Activated naive CD8-positive, alpha-beta T cell treated with anti-CD3 and anti-CD28 coated beads, Interleukin-2, amount 10 ng/mL, durations not matched to agents 7 days and 5 days (primary cell): Measurements from ENCODE around the gene MZB1. TPM values are rescaled to one million over a fixed set of nuclear protein-coding genes. Genes with fewer than 3 reads are reported as not detected.

ENCODE experiments used
- ATAC-seq: fragments of 150-1000 bp; cut with Tn5 transposase; one replicate; pipeline ENCODE4 v1.10.0; 2021; ENCODE audit warnings: low read depth, moderate library complexity
- POLR2A ChIA-PET: fragments of 350-600 bp; sonication (Branson Sonifier 250); formaldehyde crosslinking; loops from one replicate; lab custom pipeline; 2021; ENCODE audit warnings: antibody characterized with exemption; lab: Charles Lee
- DNase-seq: peaks from one replicate; pipeline ENCODE4 v3.0.0; 2021
- H3K27ac Mint-ChIP-seq: one replicate; pipeline ENCODE4 v1.8.0; 2022; ENCODE audit warnings: mild to moderate bottlenecking, mixed read lengths
- H3K27me3 Mint-ChIP-seq: one replicate; pipeline ENCODE4 v1.8.0; 2022; ENCODE audit warnings: mild to moderate bottlenecking, moderate library complexity, mixed read lengths
- H3K36me3 Mint-ChIP-seq: one replicate; pipeline ENCODE4 v1.8.0; 2021; ENCODE audit warnings: mild to moderate bottlenecking, mixed read lengths
- H3K4me1 Mint-ChIP-seq: one replicate; pipeline ENCODE4 v1.8.0; 2021; ENCODE audit warnings: mixed read lengths
- H3K4me3 Mint-ChIP-seq: one replicate; pipeline ENCODE4 v1.8.0; 2022; ENCODE audit warnings: mild to moderate bottlenecking, moderate library complexity, mixed read lengths
- H3K9me3 Mint-ChIP-seq: one replicate; pipeline ENCODE4 v1.8.0; 2021; ENCODE audit warnings: mixed read lengths
- total RNA-seq, 2 experiments: library from RNA; stranded (reverse); gene quantifications; one replicate each; pipeline ENCODE4 v1.2.3, GENCODE V29; 2021

The MZB1 gene, protein sequence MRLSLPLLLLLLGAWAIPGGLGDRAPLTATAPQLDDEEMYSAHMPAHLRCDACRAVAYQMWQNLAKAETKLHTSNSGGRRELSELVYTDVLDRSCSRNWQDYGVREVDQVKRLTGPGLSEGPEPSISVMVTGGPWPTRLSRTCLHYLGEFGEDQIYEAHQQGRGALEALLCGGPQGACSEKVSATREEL
- total RNA-seq, result 10 to 100 TPM; 21.8 to 22.6 TPM

DNA sequence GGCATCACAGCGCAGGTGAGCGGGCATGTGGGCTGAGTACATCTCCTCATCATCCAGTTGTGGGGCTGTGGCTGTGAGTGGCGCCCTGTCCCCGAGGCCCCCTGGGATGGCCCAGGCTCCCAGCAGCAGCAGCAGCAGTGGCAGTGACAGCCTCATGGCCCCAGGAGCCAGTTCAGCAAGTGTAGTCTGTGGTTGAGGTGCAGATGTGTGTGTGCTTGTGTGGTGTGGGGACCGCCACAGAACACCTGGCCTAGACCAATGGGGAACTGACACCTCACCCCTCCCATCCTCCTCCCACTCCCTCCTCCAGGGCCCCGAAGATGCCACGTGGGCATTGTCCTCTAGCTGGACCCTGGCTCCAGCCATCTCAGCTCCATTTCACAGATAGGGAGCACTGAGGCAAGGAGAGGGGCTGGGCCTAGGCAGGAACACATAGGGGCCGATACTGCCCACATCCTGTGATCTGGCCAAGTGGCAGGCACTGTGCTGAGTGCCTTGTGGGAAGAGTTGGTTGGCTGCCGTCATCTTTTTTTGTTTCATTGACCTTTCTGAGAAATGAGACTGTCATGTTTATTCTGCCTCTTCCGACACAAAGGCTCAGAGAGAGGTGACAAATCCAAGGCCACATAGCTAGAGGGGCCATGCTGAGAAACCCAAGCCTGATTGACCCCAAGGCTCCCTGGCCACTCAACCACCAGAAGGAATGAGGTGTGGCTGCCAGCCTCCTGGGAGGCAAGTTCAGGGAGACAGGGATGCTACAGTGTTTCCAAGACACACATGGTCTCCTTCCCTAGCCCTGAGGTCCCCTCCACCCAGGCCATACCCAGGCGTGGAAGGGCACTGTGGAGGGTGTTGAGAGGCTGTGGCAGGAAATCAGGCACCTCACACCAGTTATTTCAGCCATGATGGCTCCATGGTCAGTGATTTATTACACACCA is at the start of gene MZB1:
MZB1 (minus strand) TSS at position 213 of the 938 bp plus-strand sequence; CDS start at position 156, 57 bp downstream.
- ATAC-seq (peak; percentile 55), DNase-seq (peak; percentile 79)
- peaks cover 54% of the 10 kb centered on the region for H3K4me1 Mint-ChIP-seq
- peak within 1 kb of the TSS; percentile 99 for H3K4me3 Mint-ChIP-seq
- POLR2A ChIA-PET, result interaction anchor here (0.7 to 9.1 kb wide), 13 partner anchors 9 to 941 kb away, joined by 3 to 105 read pairs (median 4); partner anchors contain the start of genes MATR3, PAIP2, SIL1 and SPATA24
- no peaks in the 10 kb centered on the region for H3K9me3 Mint-ChIP-seq
- no peaks in the 10 kb centered on the region for H3K27me3 Mint-ChIP-seq
- peaks cover 8% of the 10 kb centered on the region for H3K36me3 Mint-ChIP-seq
- peak within 1 kb of the TSS; percentile 100 for H3K27ac Mint-ChIP-seq

- POLR2A ChIA-PET, result interaction anchor here (0.5 to 2.3 kb wide), 14 partner anchors 10 to 122 kb away, joined by 3 to 14 read pairs (median 4); partner anchors contain the start of genes SMIM33, STING1 and UBE2D2
- DNase-seq (peak; percentile 88), ATAC-seq (peak; percentile 90)
- H3K4me1 Mint-ChIP-seq, result peaks cover 27% of the 10 kb centered on the region
- peaks cover 3% of the 10 kb centered on the region for H3K36me3 Mint-ChIP-seq
- H3K27ac Mint-ChIP-seq, result peak within 1 kb of the TSS; percentile 100
- no peaks in the 10 kb centered on the region for H3K9me3 Mint-ChIP-seq
- peak within 1 kb of the TSS; percentile 99 for H3K4me3 Mint-ChIP-seq
- peaks cover 14% of the 10 kb centered on the region for H3K27me3 Mint-ChIP-seq
These were observed 49.5 kb upstream of the MZB1 start, which contains the start of gene DNAJC18 for GRCh38 chr5:139439013-139439903. Gene DNAJC18 (minus strand): TSS chr5:139439525. CDS start chr5:139439445, 80 bp downstream.

DNA sequence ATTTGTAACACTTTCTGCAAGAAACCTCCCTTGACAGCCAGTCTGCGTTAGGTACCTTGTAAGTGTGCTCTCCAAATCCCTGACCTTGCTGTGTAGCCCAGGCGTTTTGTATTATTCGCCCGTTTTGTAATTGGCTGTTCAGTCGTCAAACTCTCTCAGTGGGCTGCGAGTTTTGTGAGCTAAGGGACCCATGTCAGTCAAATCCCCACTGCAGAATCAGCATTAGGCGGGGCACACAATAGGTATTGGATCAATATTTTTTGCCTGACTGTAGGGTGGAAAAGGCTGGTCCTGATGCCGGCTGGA is 48.9 kb upstream of the MZB1 start:
- ATAC-seq (no peak), DNase-seq (no peak)
- Mint-ChIP-seq H3K27me3 (peaks cover 14% of the 10 kb centered on the region), H3K9me3 (no peaks in the 10 kb centered on the region), H3K4me1 (peaks cover 24% of the 10 kb centered on the region), H3K36me3 (peaks cover 3% of the 10 kb centered on the region), H3K27ac (peak overlapping the region; percentile 100), H3K4me3 (peak overlapping the region; percentile 99)
- POLR2A ChIA-PET, result interaction anchor here (0.5 to 2.3 kb wide), 9 partner anchors 9 to 80 kb away, joined by 3 to 14 read pairs (median 3); partner anchors contain the start of gene STING1

DNA sequence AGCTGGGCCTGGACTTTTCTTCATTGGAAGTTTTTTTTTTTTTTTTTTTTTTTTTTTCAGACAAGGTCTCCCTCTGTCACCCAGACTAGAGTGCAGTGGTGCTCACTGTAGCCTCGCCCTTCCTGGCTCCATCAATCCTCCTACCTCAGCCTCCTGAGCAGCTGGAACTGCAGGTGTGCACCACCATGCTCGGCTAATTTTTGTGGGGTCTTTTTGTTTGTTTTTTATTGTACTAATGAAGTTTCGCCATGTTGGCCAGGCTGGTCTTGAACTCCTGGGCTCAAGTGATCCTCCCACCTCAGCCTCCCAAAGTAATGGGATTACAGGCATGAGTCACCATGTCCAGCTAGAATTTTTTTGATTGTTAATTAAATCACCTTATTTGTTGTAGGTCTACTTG is 46.0 kb upstream of the MZB1 start:
- ATAC-seq (no peak), DNase-seq (no peak)
- Mint-ChIP-seq H3K27ac (no peak overlapping the region), H3K4me1 (peaks cover 16% of the 10 kb centered on the region), H3K9me3 (no peaks in the 10 kb centered on the region), H3K27me3 (no peaks in the 10 kb centered on the region), H3K36me3 (peaks cover 3% of the 10 kb centered on the region), H3K4me3 (no peak overlapping the region)
- POLR2A ChIA-PET, result interaction anchor here (1.1 to 1.5 kb wide), 2 partner anchors 12 to 121 kb away, joined by 3 to 4 read pairs; no protein-coding TSS in a partner anchor

- ATAC-seq (no peak), DNase-seq (no peak)
- Mint-ChIP-seq H3K4me3 (no peak overlapping the region), H3K4me1 (peaks cover 6% of the 10 kb centered on the region), H3K36me3 (peaks cover 8% of the 10 kb centered on the region), H3K27ac (no peak overlapping the region), H3K27me3 (no peaks in the 10 kb centered on the region), H3K9me3 (no peaks in the 10 kb centered on the region)
- POLR2A ChIA-PET, result no interaction called here
These were observed 42.0 kb upstream of the MZB1 start for GRCh38 chr5:139431706-139432105.

GRCh38 chr5:139430015-139430414 is 40.3 kb upstream of the MZB1 start:
- DNase-seq (no peak), ATAC-seq (peak; percentile 26)
- H3K4me1 Mint-ChIP-seq, result peaks cover 6% of the 10 kb centered on the region
- POLR2A ChIA-PET, result interaction anchor here (1.9 kb wide), 1 partner anchor 9 kb away, joined by 4 read pairs; the partner anchor contains the start of gene DNAJC18
- H3K36me3 Mint-ChIP-seq, result peaks cover 8% of the 10 kb centered on the region
- no peak overlapping the region for H3K4me3 Mint-ChIP-seq
- no peak overlapping the region for H3K27ac Mint-ChIP-seq
- no peaks in the 10 kb centered on the region for H3K27me3 Mint-ChIP-seq
- no peaks in the 10 kb centered on the region for H3K9me3 Mint-ChIP-seq

GRCh38 chr5:139426203-139426885 is 36.6 kb upstream of the MZB1 start:
- Mint-ChIP-seq H3K4me1 (peaks cover 9% of the 10 kb centered on the region), H3K4me3 (no peak overlapping the region), H3K9me3 (no peaks in the 10 kb centered on the region), H3K27ac (no peak overlapping the region), H3K36me3 (peaks cover 10% of the 10 kb centered on the region), H3K27me3 (peaks cover 2% of the 10 kb centered on the region)
- POLR2A ChIA-PET, result no interaction called here
- DNase-seq (no peak), ATAC-seq (no peak)

DNA sequence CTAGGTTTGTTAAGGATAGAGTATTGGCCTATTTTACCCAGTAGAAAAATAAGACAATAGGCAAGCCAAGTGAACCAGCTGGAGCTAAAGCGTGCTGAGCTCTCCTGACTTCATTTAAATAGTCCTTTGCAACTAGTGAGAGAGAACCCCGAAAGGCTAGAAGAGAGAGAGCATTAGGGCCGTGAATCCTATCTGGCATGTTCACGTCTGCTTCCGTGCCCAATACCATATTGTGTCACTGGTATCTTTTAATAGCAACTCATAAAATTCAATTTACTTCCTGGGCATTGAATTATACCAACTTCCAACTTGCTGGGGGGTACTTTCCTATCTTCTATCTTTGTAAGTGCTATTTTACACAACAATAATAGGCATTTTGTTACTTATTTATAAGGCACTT is 35.8 kb upstream of the MZB1 start:
- Mint-ChIP-seq H3K27ac (no peak overlapping the region), H3K27me3 (peaks cover 2% of the 10 kb centered on the region), H3K36me3 (peaks cover 10% of the 10 kb centered on the region), H3K9me3 (no peaks in the 10 kb centered on the region), H3K4me3 (no peak overlapping the region), H3K4me1 (peaks cover 9% of the 10 kb centered on the region)
- POLR2A ChIA-PET, result no interaction called here
- DNase-seq (no peak), ATAC-seq (no peak)

- peaks cover 15% of the 10 kb centered on the region for H3K4me1 Mint-ChIP-seq
- peaks cover 2% of the 10 kb centered on the region for H3K27me3 Mint-ChIP-seq
- POLR2A ChIA-PET, result interaction anchor here (1.0 to 2.0 kb wide), 5 partner anchors 30 to 90 kb away, joined by 3 to 21 read pairs (median 4); no protein-coding TSS in a partner anchor
- ATAC-seq (peak; percentile 87), DNase-seq (no peak)
- H3K4me3 Mint-ChIP-seq, result no peak overlapping the region
- H3K36me3 Mint-ChIP-seq, result peaks cover 2% of the 10 kb centered on the region
- no peaks in the 10 kb centered on the region for H3K9me3 Mint-ChIP-seq
- H3K27ac Mint-ChIP-seq, result peak overlapping the region; percentile 9
These were observed 32.7 kb upstream of the MZB1 start for GRCh38 chr5:139422307-139422893.

DNA sequence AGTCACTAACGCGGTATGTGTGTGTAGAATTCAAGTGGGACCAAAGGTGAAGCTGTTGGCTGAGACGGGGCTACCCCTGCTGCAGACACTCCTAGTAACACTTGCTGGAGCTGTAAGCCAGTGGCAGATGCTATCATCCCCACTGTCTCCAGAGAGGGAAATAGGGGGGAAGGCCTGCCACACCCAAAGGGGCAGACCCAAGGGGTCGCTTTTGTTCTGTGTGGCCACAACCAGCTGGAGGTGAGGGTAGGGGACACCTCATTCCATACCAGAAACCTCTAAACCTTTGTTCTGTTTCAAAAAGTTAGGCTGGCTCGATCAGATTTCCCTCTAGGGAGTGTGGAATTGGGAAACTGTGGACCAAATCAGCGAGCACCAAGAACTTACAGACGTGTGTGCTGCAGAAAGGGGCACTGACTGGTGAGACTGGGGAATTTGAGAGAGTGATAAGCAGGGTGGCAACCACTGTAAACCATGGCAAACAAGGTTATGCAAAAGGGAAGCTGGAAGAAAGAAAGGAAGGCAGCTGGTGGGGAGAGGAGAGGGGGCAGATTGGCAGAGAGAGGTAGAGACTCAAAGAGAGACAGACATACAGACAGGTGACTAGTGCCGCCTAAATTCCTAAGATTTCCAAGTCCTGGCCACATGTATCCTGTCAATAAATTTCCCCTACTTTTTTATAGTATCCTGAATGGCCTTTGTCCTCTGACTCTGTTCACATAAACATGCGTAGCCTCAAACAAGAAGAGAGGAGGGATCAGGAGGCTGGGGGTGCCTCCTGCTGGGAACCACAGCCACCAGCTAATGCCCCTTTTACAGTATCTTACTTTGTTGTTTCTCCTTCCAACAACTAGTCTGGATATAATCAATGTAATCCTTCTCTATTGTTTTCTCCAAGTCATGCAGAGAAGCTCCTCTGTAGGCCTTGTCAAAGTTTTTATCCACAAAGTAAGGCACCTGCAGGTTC is 29.8 kb upstream of the MZB1 start:
- Mint-ChIP-seq H3K36me3 (peaks cover 2% of the 10 kb centered on the region), H3K4me3 (no peak overlapping the region), H3K27me3 (peaks cover 2% of the 10 kb centered on the region), H3K9me3 (no peaks in the 10 kb centered on the region), H3K4me1 (peaks cover 37% of the 10 kb centered on the region), H3K27ac (peak overlapping the region; percentile 54)
- ATAC-seq (no peak), DNase-seq (no peak)
- POLR2A ChIA-PET, result interaction anchor here (0.5 to 1.4 kb wide), 8 partner anchors 13 to 142 kb away, joined by 3 to 5 read pairs (median 4); partner anchors contain the start of genes SPATA24 and UBE2D2

- H3K4me1 Mint-ChIP-seq, result peaks cover 43% of the 10 kb centered on the region
- no peaks in the 10 kb centered on the region for H3K27me3 Mint-ChIP-seq
- POLR2A ChIA-PET, result interaction anchor here (0.9 to 1.1 kb wide), 2 partner anchors 15 to 142 kb away, joined by 3 to 4 read pairs; partner anchors contain the start of genes SPATA24 and UBE2D2
- H3K9me3 Mint-ChIP-seq, result no peaks in the 10 kb centered on the region
- DNase-seq, result no peak
- no peak overlapping the region for H3K4me3 Mint-ChIP-seq
- peaks cover 2% of the 10 kb centered on the region for H3K36me3 Mint-ChIP-seq
- no peak overlapping the region for H3K27ac Mint-ChIP-seq
- no peak for ATAC-seq
These were observed 29.1 kb upstream of the MZB1 start for GRCh38 chr5:139418793-139419192.
